HEK293 (cell line): ENCODE data around the gene MAGI1.

Experiments used
- CTCF ChIA-PET: fragments of 350-600 bp; formaldehyde crosslinking; extraction: SDS; loops from one replicate; lab custom pipeline; 2021; ENCODE audit warnings: antibody characterized with exemption; lab: Yijun Ruan, JAX
- POLR2A ChIA-PET: fragments of 300-600 bp; formaldehyde crosslinking; extraction: SDS; loops from one replicate; lab custom pipeline; 2020; ENCODE audit warnings: antibody characterized with exemption, inconsistent platforms; lab: Yijun Ruan, JAX
- H3K27ac ChIP-seq: fragments of 200-500 bp; sonication (Bioruptor generic); 2 replicates; pipeline ENCODE4 v1.5.1; 2014; ENCODE audit warnings: low read depth, low read length, control low read depth, inconsistent platforms; ENCODE audit errors: extremely low read depth
- H3K36me3 ChIP-seq, 2 experiments: fragments of 200-500 bp in 1 of 2; sonication (Bioruptor generic) in 1 of 2; 1 replicate in 1 of 2; 2 replicates in 1 of 2; pipeline ENCODE4 v1.5.1; 2014 to 2017; ENCODE audit warnings: inconsistent platforms in 2 of 2, low read length in 2 of 2; ENCODE audit not compliant: control insufficient read depth in 2 of 2, insufficient read depth in 1 of 2
- H3K4me1 ChIP-seq: fragments of 200-500 bp; sonication (Bioruptor generic); 2 replicates; pipeline ENCODE4 v1.5.1; 2014; ENCODE audit warnings: mild to moderate bottlenecking, low read length, inconsistent platforms; ENCODE audit not compliant: control insufficient read depth, insufficient read depth
- H3K4me3 ChIP-seq: 2 replicates; pipeline ENCODE4 v1.5.1; 2011; ENCODE audit warnings: low read depth, mild to moderate bottlenecking, control low read depth, low read length, moderate library complexity
- H3K9me3 ChIP-seq: fragments of 200-500 bp; sonication (Bioruptor generic); 2 replicates; pipeline ENCODE4 v1.5.1; 2014; ENCODE audit warnings: low read depth, low read length, inconsistent platforms; ENCODE audit not compliant: control insufficient read depth, insufficient read depth
- GFI1B ChIP-seq: fragments of 450-650 bp; formaldehyde crosslinking; IDR thresholded peaks from 2 replicates; pipeline ENCODE4 v1.5.1; 2016; ENCODE audit warnings: missing biosample characterization, missing genetic modification characterization
- GLIS2 ChIP-seq: fragments of 450-650 bp; formaldehyde crosslinking; IDR thresholded peaks from 2 replicates; pipeline ENCODE4 v1.5.1; 2016; ENCODE audit warnings: missing biosample characterization, missing genetic modification characterization
- IKZF3 ChIP-seq: fragments of 450-650 bp; IDR thresholded peaks from 2 replicates; pipeline ENCODE4 v1.5.0; 2018; ENCODE audit warnings: missing biosample characterization, mild to moderate bottlenecking, missing genetic modification characterization, moderate library complexity
- OSR2 ChIP-seq: fragments of 450-650 bp; formaldehyde crosslinking; IDR thresholded peaks from 2 replicates; pipeline ENCODE4 v1.5.1; 2016; ENCODE audit warnings: missing biosample characterization, missing genetic modification characterization
- PRDM1 ChIP-seq: fragments of 450-650 bp; formaldehyde crosslinking; IDR thresholded peaks from 2 replicates; pipeline ENCODE4; 2016; ENCODE audit warnings: missing biosample characterization, missing genetic modification characterization
- SCRT1 ChIP-seq: fragments of 450-650 bp; formaldehyde crosslinking; IDR thresholded peaks from 2 replicates; pipeline ENCODE4 v1.5.1; 2016; ENCODE audit warnings: missing biosample characterization, missing genetic modification characterization, borderline replicate concordance
- WT1 ChIP-seq: fragments of 450-650 bp; formaldehyde crosslinking; IDR thresholded peaks from 2 replicates; pipeline ENCODE4 v1.5.1; 2016; ENCODE audit warnings: missing biosample characterization, missing genetic modification characterization
- ZIC2 ChIP-seq: fragments of 450-650 bp; formaldehyde crosslinking; IDR thresholded peaks from 2 replicates; pipeline ENCODE4 v1.5.1; 2016; ENCODE audit warnings: missing biosample characterization, missing genetic modification characterization
- ZNF114 ChIP-seq: fragments of 450-650 bp; formaldehyde crosslinking; IDR thresholded peaks from 2 replicates; pipeline ENCODE4 v1.5.0; 2017; ENCODE audit warnings: missing biosample characterization, missing genetic modification characterization
- ZNF157 ChIP-seq: fragments of 450-650 bp; formaldehyde crosslinking; IDR thresholded peaks from 2 replicates; pipeline ENCODE4 v1.5.1; 2016; ENCODE audit warnings: missing biosample characterization, missing genetic modification characterization
- ZNF174 ChIP-seq: fragments of 450-650 bp; formaldehyde crosslinking; IDR thresholded peaks from 2 replicates; pipeline ENCODE4 v1.5.0; 2017; ENCODE audit warnings: missing biosample characterization, mild to moderate bottlenecking, missing genetic modification characterization
- ZNF19 ChIP-seq: fragments of 450-650 bp; formaldehyde crosslinking; IDR thresholded peaks from 2 replicates; pipeline ENCODE4; 2016; ENCODE audit warnings: missing biosample characterization, missing genetic modification characterization, low read depth
- ZNF266 ChIP-seq: fragments of 450-650 bp; formaldehyde crosslinking; IDR thresholded peaks from 2 replicates; pipeline ENCODE4 v1.5.1; 2016; ENCODE audit warnings: missing biosample characterization, missing genetic modification characterization, low read depth
- ZNF311 ChIP-seq: fragments of 450-650 bp; formaldehyde crosslinking; IDR thresholded peaks from 2 replicates; pipeline ENCODE4 v1.5.1; 2017; ENCODE audit warnings: missing biosample characterization, missing genetic modification characterization, borderline replicate concordance
- ZNF354C ChIP-seq: fragments of 450-650 bp; formaldehyde crosslinking; IDR thresholded peaks from 2 replicates; pipeline ENCODE4 v1.5.1; 2016; ENCODE audit warnings: missing biosample characterization, missing genetic modification characterization, low read depth, borderline replicate concordance
- ZNF549 ChIP-seq: fragments of 450-650 bp; IDR thresholded peaks from 2 replicates; pipeline ENCODE4 v1.5.1; 2018; ENCODE audit warnings: missing biosample characterization, missing genetic modification characterization, mild to moderate bottlenecking, inconsistent platforms, moderate library complexity
- ZNF555 ChIP-seq: fragments of 450-650 bp; formaldehyde crosslinking; conservative IDR thresholded peaks from 2 replicates; pipeline ENCODE4 v1.5.1; 2017; ENCODE audit warnings: missing biosample characterization, mild to moderate bottlenecking, missing genetic modification characterization, inconsistent platforms
- ZNF561 ChIP-seq: fragments of 450-650 bp; IDR thresholded peaks from 2 replicates; pipeline ENCODE4 v1.5.1; 2018; ENCODE audit warnings: missing biosample characterization, missing genetic modification characterization, borderline replicate concordance
- ZNF571 ChIP-seq: fragments of 450-650 bp; formaldehyde crosslinking; IDR thresholded peaks from 2 replicates; pipeline ENCODE4 v1.5.0; 2017; ENCODE audit warnings: missing biosample characterization, missing genetic modification characterization
- ZNF585B ChIP-seq: fragments of 450-650 bp; formaldehyde crosslinking; IDR thresholded peaks from 2 replicates; pipeline ENCODE4 v1.5.1; 2016; ENCODE audit warnings: missing biosample characterization, missing genetic modification characterization
- ZNF610 ChIP-seq: fragments of 450-650 bp; formaldehyde crosslinking; IDR thresholded peaks from 2 replicates; pipeline ENCODE4 v1.5.1; 2016; ENCODE audit warnings: missing biosample characterization, missing genetic modification characterization, borderline replicate concordance
- ZNF624 ChIP-seq: fragments of 450-650 bp; formaldehyde crosslinking; IDR thresholded peaks from 2 replicates; pipeline ENCODE4 v1.5.1; 2017; ENCODE audit warnings: missing biosample characterization, missing genetic modification characterization
- ZNF707 ChIP-seq: fragments of 450-650 bp; formaldehyde crosslinking; IDR thresholded peaks from 2 replicates; pipeline ENCODE4 v1.5.1; 2016; ENCODE audit warnings: missing biosample characterization, missing genetic modification characterization
- ZNF776 ChIP-seq: fragments of 450-650 bp; formaldehyde crosslinking; IDR thresholded peaks from 2 replicates; pipeline ENCODE4 v1.5.0; 2017; ENCODE audit warnings: missing biosample characterization, missing genetic modification characterization, borderline replicate concordance
- TF ChIP-seq, protein P1 (sequence below): fragments of 450-650 bp; formaldehyde crosslinking; IDR thresholded peaks from 2 replicates; pipeline ENCODE4 v1.5.1; 2016; ENCODE audit warnings: missing biosample characterization, missing genetic modification characterization

Gene MAGI1

DNA sequence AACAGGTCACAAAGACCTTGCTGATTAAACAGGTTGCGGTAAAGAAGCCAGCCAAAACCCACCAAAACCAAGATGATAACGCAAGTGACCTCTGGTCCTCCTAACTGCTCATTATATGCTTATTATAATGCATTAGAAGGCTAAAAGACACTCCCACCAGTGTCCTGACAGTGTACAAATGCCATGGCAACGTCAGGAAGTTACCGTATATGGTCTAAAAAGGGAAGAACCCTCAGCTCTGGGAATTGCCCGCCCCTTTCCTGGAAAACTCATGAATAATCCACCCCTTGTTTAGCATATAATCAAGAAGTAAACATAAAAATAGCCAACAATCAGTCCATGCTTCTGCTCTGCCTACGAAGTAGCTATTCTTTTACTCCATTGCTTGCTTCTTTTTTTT is 108.1 kb downstream of the MAGI1 start:
- Histone ChIP-seq H3K4me1 (no peaks in the 10 kb centered on the region), H3K4me3 (no peak overlapping the region), H3K27ac (no peak overlapping the region), H3K9me3 (no peaks in the 10 kb centered on the region; the same call in 1 of the 2 replicates), H3K36me3 (no peaks in the 10 kb centered on the region)
- ChIA-PET CTCF (interaction anchor here (0.6 kb wide), 1 partner anchor 166 kb away, joined by 4 read pairs; no protein-coding TSS in a partner anchor), POLR2A (no interaction called here)
- TF ChIP-seq ZNF549 (tag by site-specific recombination) (no peak), ZNF776 (no peak), ZNF624 (tag by site-specific recombination) (no peak), WT1 (no peak), ZNF19 (tag by site-specific recombination) (no peak), ZNF174 (tag by site-specific recombination) (no peak), ZNF707 (tag by site-specific recombination) (no peak), PRDM1 (tag by site-specific recombination) (no peak), GLIS2 (no peak), ZNF610 (tag by site-specific recombination) (no peak), ZNF561 (tag by site-specific recombination) (no peak), ZNF114 (tag by site-specific recombination) (no peak), ZNF354C (tag by site-specific recombination) (no peak), ZNF266 (tag by site-specific recombination) (no peak), GFI1B (tag by site-specific recombination) (no peak), ZNF555 (no peak)
- TF ChIP-seq, protein P1, sequence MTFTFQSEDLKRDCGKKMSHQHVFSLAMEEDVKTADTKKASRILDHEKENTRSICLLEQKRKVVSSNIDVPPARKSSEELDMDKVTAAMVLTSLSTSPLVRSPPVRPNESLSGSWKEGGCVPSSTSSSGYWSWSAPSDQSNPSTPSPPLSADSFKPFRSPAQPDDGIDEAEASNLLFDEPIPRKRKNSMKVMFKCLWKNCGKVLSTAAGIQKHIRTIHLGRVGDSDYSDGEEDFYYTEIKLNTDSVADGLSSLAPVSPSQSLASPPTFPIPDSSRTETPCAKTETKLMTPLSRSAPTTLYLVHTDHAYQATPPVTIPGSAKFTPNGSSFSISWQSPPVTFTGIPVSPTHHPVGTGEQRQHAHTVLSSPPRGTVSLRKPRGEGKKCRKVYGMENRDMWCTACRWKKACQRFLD = no peak

DNA sequence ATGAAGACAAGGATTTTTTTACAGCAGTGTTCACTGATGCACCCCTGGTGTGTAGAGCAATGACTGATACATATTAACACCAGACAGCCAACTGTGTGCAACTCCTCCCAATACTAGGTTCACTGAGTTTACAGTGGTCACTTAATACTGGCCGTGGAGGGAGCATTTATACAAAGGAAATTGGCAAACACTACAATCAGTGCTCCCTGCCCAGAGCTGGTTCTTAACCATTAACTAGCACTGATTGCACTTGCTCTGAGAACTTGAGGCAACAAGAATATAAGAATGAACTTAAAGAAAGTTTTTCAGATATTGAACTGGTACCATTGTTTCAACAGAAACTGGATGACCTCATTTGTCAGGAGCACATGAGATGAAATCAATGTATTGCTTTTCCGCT is 110.6 kb downstream of the MAGI1 start:
- CTCF ChIA-PET = no interaction called here

DNA sequence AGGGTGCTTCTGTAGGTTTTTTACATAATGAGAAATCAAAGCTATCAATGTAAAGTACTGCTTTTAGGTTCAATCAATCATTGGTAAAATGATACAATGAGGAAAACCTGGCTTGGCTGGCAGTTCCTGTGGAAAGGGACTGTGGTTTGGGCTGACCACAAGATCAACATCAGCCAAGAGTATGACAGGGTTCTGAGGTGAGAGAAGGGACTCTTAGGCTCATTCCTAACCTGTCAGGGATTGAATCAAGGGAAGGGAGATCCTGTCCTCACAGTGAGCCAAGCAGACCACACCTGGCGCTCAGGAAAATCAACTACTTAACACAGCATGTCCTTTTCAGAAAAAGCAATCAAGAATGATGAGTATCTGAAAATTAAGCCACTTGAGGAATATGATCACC is 111.1 kb downstream of the MAGI1 start:
- Histone ChIP-seq H3K4me3 (no peak overlapping the region), H3K9me3 (no peaks in the 10 kb centered on the region), H3K36me3 (no peaks in the 10 kb centered on the region), H3K27ac (no peak overlapping the region), H3K4me1 (peaks cover 3% of the 10 kb centered on the region; the same call in 1 of the 2 replicates)
- ChIA-PET CTCF (no interaction called here), POLR2A (no interaction called here)
- TF ChIP-seq SCRT1 (tag by site-specific recombination) (no peak), IKZF3 (0 out of 2 replicates have a peak, but pooled peaks have one; percentile 23), ZIC2 (tag by site-specific recombination) (peak; percentile 46), ZNF571 (tag by site-specific recombination) (no peak), ZNF157 (tag by site-specific recombination) (no peak), ZNF311 (no peak), OSR2 (tag by site-specific recombination) (0 out of 2 replicates have a peak, but pooled peaks have one; percentile 27)

More for the DNA sequence above, 110.6 kb downstream of the MAGI1 start:
- POLR2A ChIA-PET = interaction anchor here (0.6 kb wide), 1 partner anchor 22 kb away, joined by 8 read pairs; no protein-coding TSS in a partner anchor
- Histone ChIP-seq H3K27ac (no peak overlapping the region), H3K4me3 (no peak overlapping the region), H3K4me1 (peaks cover 3% of the 10 kb centered on the region; the same call in 1 of the 2 replicates), H3K36me3 (no peaks in the 10 kb centered on the region), H3K9me3 (no peaks in the 10 kb centered on the region)
- TF ChIP-seq ZNF585B (tag by site-specific recombination) = no peak
- peak; percentile 27; the same call in 1 of the 2 replicates for TF ChIP-seq ZIC2 (tag by site-specific recombination)
